ENCODE measurements around the gene TOPAZ1.

- no peak for TF ChIP-seq CTCF (IDR thresholded peaks at IDR 0.05; ENCODE audit: insufficient read depth, low read length, poor library complexity, severe bottlenecking)
- TF ChIP-seq EZH2phosphoT487 (conservative IDR thresholded peaks at IDR 0.05; ENCODE audit: low read length), result no peak
Measured at GRCh38 chr3:44348993-44349392, 107.3 kb downstream of the TOPAZ1 start.

Measured in SU-DHL-6 (cell line).